Liver (tissue), 3 donors: ENCODE data around the gene KLHDC10.
"Not testable (repeated sequence)": the region's sequence is repeated elsewhere in the genome, so short reads cannot be mapped to it uniquely, and the experiment has no call there.

Experiments
- ATF3 ChIP-seq: IDR thresholded peaks from 2 replicates; pipeline ENCODE4 v1.6.1; 2016; ENCODE audit warnings: antibody characterized with exemption
- GABPA ChIP-seq, 2 donors: IDR thresholded peaks in 1 of 2; conservative IDR thresholded peaks in 1 of 2; 2 replicates each; pipeline ENCODE4 v1.6.1; 2016; ENCODE audit warnings: antibody characterized with exemption in 2 of 2, mild to moderate bottlenecking in 1 of 2, moderate library complexity in 1 of 2
- MAX ChIP-seq: IDR thresholded peaks from 2 replicates; pipeline ENCODE4 v1.6.1; 2016; ENCODE audit warnings: antibody characterized with exemption
- RAD21 ChIP-seq, 2 donors: IDR thresholded peaks; 2 replicates each; pipeline ENCODE4 v1.6.1; 2016; ENCODE audit warnings: antibody characterized with exemption in 2 of 2, mild to moderate bottlenecking in 2 of 2
- TAF1 ChIP-seq: conservative IDR thresholded peaks from 2 replicates; pipeline ENCODE4 v1.6.1; 2016; ENCODE audit warnings: antibody characterized with exemption, mild to moderate bottlenecking
- TF ChIP-seq, protein P1 (sequence below): fragments of 150-350 bp; IDR thresholded peaks from 2 replicates; pipeline ENCODE4 v1.5.1; 2017; ENCODE audit warnings: improper control_type of control experiment, low read depth, low read length; ENCODE audit not compliant: missing input control
- donor health status: healthy.
- donor health status: healthy.

DNA sequence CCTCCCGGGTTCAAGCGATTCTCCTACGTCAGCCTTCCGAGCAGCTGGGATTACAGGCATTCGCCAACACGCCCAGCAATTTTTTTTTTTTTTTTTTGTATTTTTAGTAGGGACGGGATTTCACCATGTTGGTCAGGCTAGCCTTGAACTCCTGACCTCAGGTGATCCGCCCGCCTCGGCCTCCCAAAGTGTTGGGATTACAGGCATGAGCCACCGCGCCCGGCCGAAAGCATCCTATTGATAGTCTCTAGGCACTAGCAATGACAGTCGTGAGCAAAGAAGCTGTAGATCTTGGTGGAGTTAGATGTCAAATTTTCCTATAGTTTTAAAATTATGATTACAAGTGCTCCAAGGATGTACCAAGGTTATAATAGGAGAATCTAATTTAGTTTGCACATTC, 18.1 kb upstream of the KLHDC10 start:
- not testable (repeated sequence) for TF ChIP-seq RAD21 (IDR thresholded peaks at IDR 0.05); MAX; TAF1; ATF3; GABPA (IDR thresholded peaks at IDR 0.05 in 1 of 2, conservative IDR thresholded peaks at IDR 0.05 in 1 of 2)
- TF ChIP-seq, protein P1, sequence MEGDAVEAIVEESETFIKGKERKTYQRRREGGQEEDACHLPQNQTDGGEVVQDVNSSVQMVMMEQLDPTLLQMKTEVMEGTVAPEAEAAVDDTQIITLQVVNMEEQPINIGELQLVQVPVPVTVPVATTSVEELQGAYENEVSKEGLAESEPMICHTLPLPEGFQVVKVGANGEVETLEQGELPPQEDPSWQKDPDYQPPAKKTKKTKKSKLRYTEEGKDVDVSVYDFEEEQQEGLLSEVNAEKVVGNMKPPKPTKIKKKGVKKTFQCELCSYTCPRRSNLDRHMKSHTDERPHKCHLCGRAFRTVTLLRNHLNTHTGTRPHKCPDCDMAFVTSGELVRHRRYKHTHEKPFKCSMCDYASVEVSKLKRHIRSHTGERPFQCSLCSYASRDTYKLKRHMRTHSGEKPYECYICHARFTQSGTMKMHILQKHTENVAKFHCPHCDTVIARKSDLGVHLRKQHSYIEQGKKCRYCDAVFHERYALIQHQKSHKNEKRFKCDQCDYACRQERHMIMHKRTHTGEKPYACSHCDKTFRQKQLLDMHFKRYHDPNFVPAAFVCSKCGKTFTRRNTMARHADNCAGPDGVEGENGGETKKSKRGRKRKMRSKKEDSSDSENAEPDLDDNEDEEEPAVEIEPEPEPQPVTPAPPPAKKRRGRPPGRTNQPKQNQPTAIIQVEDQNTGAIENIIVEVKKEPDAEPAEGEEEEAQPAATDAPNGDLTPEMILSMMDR, result not testable (repeated sequence)
